Erythroblast (primary cell): ENCODE data around the gene SH3PXD2B.

Experiments
- DNase-seq, 2 experiments: peaks; one replicate each; lab custom pipeline; 2025; lab: John Stamatoyannopoulos, UW
- GATA1 ChIP-seq: IDR thresholded peaks from 2 replicates; pipeline ENCODE4 v1.6.1; 2011; ENCODE audit warnings: low read depth, mild to moderate bottlenecking, control low read depth, low read length, moderate library complexity
- POLR2A ChIP-seq: IDR thresholded peaks from 2 replicates; pipeline ENCODE4 v1.6.1; 2011; ENCODE audit warnings: mild to moderate bottlenecking, low read length

Gene SH3PXD2B

GRCh38 chr5:172280317-172280716, 174.0 kb downstream of the SH3PXD2B start:
- DNase-seq, result no peak
- TF ChIP-seq POLR2A (no peak), GATA1 (no peak)

GRCh38 chr5:172278356-172278755, 176.0 kb downstream of the SH3PXD2B start:
- DNase-seq, result no peak
- TF ChIP-seq GATA1, result no peak
- no peak for TF ChIP-seq POLR2A

GRCh38 chr5:172276214-172276613, 178.1 kb downstream of the SH3PXD2B start:
- DNase-seq, result no peak
- TF ChIP-seq GATA1, result no peak
- no peak for TF ChIP-seq POLR2A
